Epidermal melanocyte (primary cell): ENCODE results near the gene EFEMP2.

Source experiments
- DNase-seq: peaks from one replicate; pipeline ENCODE4 v3.0.0; 2011; ENCODE audit warnings: low spot score; ENCODE audit not compliant: insufficient read length

The EFEMP2 gene

GRCh38 chr11:65885231-65885630 is 12.6 kb upstream of the EFEMP2 start:
- DNase-seq, result no peak

- DNase-seq, result peak; percentile 83
Measured at GRCh38 chr11:65884716-65885092, 12.1 kb upstream of the EFEMP2 start.

- DNase-seq, result no peak
Measured at GRCh38 chr11:65883786-65884715, 11.5 kb upstream of the EFEMP2 start.

- DNase-seq, result no peak
Measured at GRCh38 chr11:65883058-65883761, 10.6 kb upstream of the EFEMP2 start.

- no peak for DNase-seq
Measured at GRCh38 chr11:65882120-65883057, 9.8 kb upstream of the EFEMP2 start.

GRCh38 chr11:65880844-65881421 is 8.3 kb upstream of the EFEMP2 start:
- no peak for DNase-seq

GRCh38 chr11:65880027-65880426 is 7.4 kb upstream of the EFEMP2 start:
- DNase-seq, result no peak

GRCh38 chr11:65879617-65880016 is 7.0 kb upstream of the EFEMP2 start, which contains the start of gene CTSW:
Gene CTSW, plus strand, starts transcription at chr11:65879837. Its CDS starts 18 bp downstream, at chr11:65879855.
- DNase-seq, result no peak

DNA sequence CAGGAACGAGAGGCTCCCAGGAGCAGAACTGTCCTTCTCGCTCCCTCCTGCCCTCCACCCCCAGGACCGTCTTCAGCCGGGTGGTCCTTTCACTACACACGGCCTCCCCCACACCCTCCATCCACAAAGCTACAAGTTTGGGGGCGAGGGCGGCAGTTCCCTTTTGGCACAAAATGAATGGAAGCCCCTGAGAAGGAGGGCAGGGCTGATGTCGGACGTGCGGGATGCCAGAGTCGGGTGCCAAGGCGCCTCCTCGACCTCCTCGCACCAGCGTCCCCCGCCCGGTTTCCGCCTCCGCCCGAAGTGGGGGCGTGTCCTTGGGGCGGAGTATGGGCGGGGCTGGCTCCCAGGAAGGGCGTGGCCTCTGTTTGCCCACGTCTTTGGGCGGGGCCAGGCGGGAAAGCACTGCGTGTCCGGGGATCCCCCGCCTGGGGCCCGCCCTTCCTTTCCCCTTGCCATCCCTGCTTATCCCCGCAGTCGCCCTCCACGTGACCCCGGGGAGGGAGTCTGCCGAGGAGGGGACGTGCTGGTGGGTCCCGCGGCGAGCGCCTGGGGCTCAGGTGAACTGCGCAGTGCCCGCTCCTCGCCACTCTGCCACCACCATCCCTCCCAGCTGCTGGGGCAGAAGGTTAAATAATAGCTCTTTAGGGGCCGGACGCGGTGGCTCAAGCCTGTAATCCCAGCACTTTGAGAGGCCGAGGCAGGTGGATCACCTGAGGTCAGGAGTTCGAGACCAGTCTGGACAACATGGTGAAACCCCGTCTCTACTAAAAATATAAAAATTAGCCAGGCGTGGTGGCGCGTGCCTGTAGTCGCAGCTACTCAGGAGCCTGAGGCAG is 937 bp upstream of the EFEMP2 start:
- peak; percentile 92 for DNase-seq

DNA sequence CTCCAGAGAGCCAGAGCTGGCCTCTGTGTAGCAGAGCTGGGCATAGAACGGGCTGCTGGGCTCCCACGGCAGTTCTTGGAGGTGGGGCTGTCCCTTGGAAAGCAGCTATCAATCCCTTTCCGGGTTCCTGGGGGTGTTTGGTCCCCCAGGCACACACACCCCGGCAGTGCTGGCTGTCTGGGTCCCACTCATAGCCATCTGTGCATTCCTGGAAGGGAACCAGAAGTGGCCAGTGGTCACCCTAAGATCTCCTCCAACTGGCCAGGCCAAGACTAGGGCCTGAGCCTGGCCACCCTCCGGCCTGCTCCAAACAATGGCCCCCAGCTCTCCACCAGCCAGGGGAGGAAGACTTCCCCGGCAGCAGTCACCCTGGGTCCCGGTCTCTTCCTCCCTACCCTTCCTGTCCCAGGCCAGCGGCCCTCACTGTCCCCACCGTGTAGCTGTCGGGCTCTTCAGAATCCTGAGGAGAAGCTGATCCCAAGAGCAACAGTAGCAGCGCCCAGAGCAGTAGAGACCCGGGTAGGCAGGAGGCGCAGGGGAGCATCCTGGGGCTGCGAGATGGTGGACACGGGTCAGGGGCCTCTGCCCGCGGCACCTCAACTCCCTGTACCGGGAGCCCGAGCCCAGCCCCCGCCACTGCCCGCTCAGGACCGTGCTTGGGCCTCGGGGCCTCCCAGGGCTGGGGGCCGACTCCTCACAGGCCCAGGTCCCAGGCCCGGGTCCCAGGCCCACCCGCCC is 620 bp downstream of the EFEMP2 start:
- no peak for DNase-seq

GRCh38 chr11:65870706-65871681 is 1.6 kb downstream of the EFEMP2 start:
- DNase-seq, result no peak

DNA sequence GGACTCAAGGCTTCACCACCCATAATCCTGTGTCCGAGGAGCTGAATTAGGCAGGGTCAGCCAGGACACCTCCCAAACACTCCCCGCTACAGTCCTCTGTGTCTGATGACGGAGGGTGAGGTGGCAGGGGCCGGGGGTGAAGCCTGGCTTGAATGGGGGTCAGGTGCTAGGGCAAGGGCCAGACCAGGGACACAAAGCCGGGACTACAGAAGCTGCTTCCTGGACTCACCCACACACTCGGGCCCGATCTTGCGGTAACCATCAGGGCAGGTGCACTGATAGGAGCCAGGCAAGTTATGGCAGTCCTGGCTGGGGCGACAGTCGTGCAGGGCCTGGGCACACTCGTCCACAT is 2.3 kb downstream of the EFEMP2 start:
- DNase-seq, result no peak

DNA sequence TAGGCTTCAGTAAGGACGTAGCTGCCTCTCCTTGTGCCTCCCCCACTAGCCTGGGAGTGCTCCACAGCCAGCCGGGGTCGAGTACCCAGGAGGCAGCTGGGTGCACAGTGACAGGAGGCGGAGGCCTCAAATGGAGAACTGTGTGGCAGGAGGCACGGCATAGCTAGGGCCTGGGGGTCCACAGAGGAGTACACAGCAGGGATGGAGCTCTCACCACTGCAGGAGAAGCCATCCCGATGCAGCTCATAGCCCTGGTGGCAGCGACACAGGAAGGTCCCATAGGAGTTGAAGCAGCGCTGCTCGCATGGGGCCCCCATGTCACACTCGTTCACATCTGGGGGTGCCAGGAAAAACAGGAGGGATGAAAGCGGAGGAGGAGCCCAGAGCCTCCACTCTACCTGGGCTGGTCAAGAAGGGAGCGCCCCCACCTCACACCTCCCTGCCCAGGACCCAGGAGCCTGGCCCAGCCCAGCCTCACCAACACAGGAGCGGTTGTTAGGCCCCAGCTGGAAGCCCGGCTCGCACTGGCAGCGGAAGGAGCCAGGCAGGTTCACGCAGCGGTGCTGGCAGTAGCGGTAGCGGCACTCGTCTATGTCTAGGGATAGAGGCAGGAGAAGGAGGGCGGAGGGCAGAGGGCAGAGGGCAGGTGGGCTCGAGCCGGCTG is 2.8 kb downstream of the EFEMP2 start:
- no peak for DNase-seq

DNA sequence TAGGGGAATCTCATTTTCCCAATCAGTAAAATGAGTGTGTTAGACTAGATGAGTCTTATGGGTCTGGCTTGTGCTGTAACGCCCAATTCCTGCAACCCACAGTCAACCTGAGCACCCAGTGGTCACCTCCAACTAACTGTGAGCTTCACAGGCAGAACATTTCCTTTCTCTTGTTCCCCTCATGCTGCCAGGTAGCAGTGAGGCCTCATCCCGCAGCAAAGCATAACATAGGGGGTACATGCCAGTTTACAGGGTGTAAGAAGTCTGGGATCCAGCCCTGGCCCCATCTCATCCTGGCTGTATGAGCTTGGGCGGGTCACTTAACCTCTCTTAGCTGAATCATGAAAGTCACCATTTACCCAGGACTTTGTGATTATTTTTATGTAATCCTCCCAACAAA is 3.7 kb downstream of the EFEMP2 start:
- no peak for DNase-seq

DNA sequence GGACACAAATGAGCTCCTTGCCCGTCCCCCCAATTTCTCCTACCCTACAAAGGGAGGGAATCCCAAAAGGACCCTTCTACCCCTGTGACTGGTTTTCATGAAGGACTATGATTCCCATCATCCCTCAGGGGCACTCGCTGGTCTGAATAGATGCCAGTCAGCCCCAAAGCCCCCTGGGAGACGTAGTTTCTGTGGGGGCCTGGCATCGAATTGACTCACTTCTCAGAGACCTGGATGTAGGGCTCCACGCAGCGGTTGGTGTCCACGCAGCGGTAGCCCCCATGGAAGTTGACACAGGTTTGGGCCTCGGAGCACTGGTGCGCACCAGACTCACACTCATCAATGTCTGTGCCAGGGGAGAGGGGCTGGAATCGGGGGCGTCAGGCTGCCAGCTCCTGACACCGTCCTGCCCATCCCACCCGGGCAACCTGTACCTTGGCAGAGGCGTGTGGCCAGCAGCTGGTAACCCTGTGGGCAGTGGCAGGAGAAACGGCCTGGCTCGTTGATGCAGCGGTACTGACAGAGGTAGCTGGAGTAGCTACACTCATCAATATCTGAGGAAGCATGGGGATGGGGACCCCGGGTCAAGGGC is 4.4 kb downstream of the EFEMP2 start:
- no peak for DNase-seq

DNA sequence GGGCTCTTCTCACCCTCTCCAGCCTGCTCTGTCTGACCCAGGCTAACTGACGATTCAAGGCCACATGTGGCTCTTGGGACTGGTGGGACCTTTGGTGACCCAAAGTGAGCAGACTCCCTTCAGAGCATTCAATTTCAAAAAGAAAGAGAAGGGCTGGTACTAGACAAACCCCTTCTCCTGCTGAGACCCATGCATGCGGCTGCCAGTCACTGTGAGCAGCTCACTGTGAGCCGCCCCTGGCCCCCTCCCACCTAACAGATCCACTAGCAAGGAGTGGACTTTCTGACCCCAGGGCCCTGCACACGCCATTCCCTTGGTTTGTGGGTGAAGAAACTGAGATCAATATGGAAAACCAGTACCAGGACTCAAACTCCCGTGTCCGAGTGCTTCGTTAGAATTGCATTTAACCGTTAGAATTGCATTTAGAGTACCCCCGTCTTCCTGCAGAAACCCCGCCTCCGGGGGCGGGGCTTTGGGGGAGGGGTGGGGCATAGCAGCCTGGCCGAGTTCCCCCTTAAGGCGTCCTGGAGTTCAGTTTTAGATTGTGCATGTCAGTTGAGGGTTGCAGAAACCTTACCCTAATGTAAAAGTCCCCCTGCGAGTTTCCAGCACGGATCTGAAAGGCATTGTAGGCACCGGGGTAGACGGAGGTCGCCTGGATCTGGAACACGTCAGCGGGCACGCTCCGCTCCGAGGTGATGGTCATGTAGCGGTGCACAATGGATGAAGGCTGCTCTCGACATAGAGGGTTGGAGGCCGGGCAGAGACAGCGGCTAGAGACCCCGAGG is 5.1 kb downstream of the EFEMP2 start:
- DNase-seq, result no peak
